ENCODE measurements around the gene GALNT17.

GALNT17 gene

DNA sequence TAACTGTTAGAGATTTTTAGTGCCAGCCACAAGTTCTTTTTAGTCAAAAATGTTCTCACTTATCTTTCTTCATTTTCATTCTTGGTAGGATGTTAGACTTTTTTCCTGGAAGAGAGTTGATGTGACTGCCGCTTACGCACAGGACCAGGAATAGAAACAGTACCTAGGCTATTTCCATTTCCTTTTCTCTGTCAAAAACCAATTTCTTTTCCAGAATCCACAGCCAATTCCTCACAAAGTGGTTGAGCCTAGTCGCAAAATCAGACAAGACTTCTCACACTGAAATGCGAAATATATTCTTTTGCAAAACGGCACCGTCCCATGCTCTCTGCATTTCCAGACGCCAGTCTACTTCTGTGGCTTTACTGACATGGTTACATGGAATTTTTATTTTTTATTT is 394.2 kb downstream of the GALNT17 start:
- H3K36me3 Mint-ChIP-seq (ENCODE audit: low read depth), result no peaks in the 10 kb centered on the region
- H3K4me3 Mint-ChIP-seq, result no peak overlapping the region
- no peaks in the 10 kb centered on the region for H3K4me1 Mint-ChIP-seq
- H3K27me3 Mint-ChIP-seq, result no peaks in the 10 kb centered on the region
- peaks cover 9% of the 10 kb centered on the region for H3K9me3 Mint-ChIP-seq
- no peak for DNase-seq
- H3K27ac Mint-ChIP-seq, result no peak overlapping the region
- no peak for ATAC-seq

- H3K9me3 Mint-ChIP-seq, result peaks cover 2% of the 10 kb centered on the region
- no peaks in the 10 kb centered on the region for H3K27me3 Mint-ChIP-seq
- no peak overlapping the region for H3K27ac Mint-ChIP-seq
- ATAC-seq, result no peak
- H3K4me3 Mint-ChIP-seq, result no peak overlapping the region
- no peak for DNase-seq
- no peaks in the 10 kb centered on the region for H3K4me1 Mint-ChIP-seq
- H3K36me3 Mint-ChIP-seq (ENCODE audit: low read depth), result no peaks in the 10 kb centered on the region
Observed at GRCh38 chr7:71527213-71527612, 395.3 kb downstream of the GALNT17 start.

DNA sequence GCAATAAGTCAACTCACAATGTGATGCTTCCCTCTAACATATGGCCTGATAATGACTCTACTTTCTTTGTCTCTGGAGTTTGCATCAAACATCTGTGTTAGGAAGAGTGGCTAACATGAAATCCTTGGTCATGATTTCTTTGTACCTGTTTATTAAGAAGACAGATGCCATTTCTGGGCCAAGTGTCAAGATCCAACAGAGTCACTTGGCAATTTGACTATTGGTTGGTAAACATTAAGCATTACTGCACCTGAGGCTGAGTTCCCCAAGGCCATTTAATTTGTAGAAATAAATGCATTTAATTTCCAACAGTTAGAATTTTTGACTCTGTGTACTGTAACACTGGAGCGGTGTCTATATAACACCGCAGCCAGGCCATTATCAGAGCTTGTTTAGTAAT is 403.7 kb downstream of the GALNT17 start:
- Mint-ChIP-seq H3K4me1 (no peaks in the 10 kb centered on the region), H3K9me3 (peaks cover 17% of the 10 kb centered on the region), H3K27ac (no peak overlapping the region), H3K36me3 (ENCODE audit: low read depth) (no peaks in the 10 kb centered on the region), H3K4me3 (no peak overlapping the region), H3K27me3 (no peaks in the 10 kb centered on the region)
- no peak for ATAC-seq
- DNase-seq, result no peak

- DNase-seq (no peak), ATAC-seq (no peak)
- Mint-ChIP-seq H3K36me3 (ENCODE audit: low read depth) (no peaks in the 10 kb centered on the region), H3K4me3 (no peak overlapping the region), H3K9me3 (peaks cover 22% of the 10 kb centered on the region), H3K27ac (no peak overlapping the region), H3K4me1 (no peaks in the 10 kb centered on the region), H3K27me3 (no peaks in the 10 kb centered on the region)
Observed at GRCh38 chr7:71538210-71538609, 406.3 kb downstream of the GALNT17 start.

GRCh38 chr7:71539615-71540014 is 407.7 kb downstream of the GALNT17 start:
- no peaks in the 10 kb centered on the region for H3K36me3 Mint-ChIP-seq (ENCODE audit: low read depth)
- no peak overlapping the region for H3K27ac Mint-ChIP-seq
- H3K9me3 Mint-ChIP-seq, result peaks cover 12% of the 10 kb centered on the region
- ATAC-seq (no peak), DNase-seq (no peak)
- no peak overlapping the region for H3K4me3 Mint-ChIP-seq
- H3K4me1 Mint-ChIP-seq, result no peaks in the 10 kb centered on the region
- no peaks in the 10 kb centered on the region for H3K27me3 Mint-ChIP-seq

DNA sequence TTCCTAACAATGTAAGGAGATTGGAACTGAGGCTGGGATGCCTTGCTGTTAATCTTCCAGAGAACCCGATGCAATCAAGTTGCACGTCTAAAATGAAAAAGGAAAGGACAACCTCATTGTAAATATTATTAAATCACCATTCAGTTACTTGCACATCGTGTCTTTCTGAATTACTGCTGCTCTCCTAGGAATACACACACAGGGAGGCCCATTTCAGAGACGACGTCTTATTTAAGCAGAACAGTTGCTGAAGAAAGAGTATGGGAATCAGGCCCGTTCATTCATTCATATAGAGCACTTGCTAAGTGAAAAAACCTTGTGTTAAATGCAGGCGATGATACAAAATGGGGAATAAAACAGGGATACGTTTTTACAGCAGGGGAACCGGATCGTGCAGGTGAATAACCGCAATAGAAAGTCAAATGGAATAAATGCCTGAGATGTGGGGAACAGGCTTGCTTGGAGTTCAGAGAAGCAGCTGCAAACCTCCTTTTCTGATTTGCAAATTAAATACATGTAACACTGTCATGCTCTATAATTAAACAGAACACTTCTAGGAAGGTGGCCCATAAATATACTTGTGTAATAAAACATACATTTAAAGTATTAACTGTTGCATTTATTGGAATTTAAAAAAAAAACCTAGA is 409.9 kb downstream of the GALNT17 start:
- Mint-ChIP-seq H3K27ac (no peak overlapping the region), H3K4me3 (no peak overlapping the region), H3K36me3 (ENCODE audit: low read depth) (no peaks in the 10 kb centered on the region), H3K4me1 (no peaks in the 10 kb centered on the region), H3K9me3 (peaks cover 5% of the 10 kb centered on the region), H3K27me3 (no peaks in the 10 kb centered on the region)
- ATAC-seq (no peak), DNase-seq (no peak)

GRCh38 chr7:71543396-71543795 is 411.5 kb downstream of the GALNT17 start:
- H3K4me1 Mint-ChIP-seq, result no peaks in the 10 kb centered on the region
- H3K4me3 Mint-ChIP-seq, result no peak overlapping the region
- ATAC-seq, result no peak
- H3K9me3 Mint-ChIP-seq, result peaks cover 5% of the 10 kb centered on the region
- no peak overlapping the region for H3K27ac Mint-ChIP-seq
- no peaks in the 10 kb centered on the region for H3K36me3 Mint-ChIP-seq (ENCODE audit: low read depth)
- no peak for DNase-seq
- no peaks in the 10 kb centered on the region for H3K27me3 Mint-ChIP-seq

GRCh38 chr7:71544816-71545215 is 412.9 kb downstream of the GALNT17 start:
- H3K36me3 Mint-ChIP-seq (ENCODE audit: low read depth), result no peaks in the 10 kb centered on the region
- no peaks in the 10 kb centered on the region for H3K27me3 Mint-ChIP-seq
- no peaks in the 10 kb centered on the region for H3K4me1 Mint-ChIP-seq
- ATAC-seq, result no peak
- no peak overlapping the region for H3K4me3 Mint-ChIP-seq
- H3K27ac Mint-ChIP-seq, result no peak overlapping the region
- DNase-seq, result no peak
- H3K9me3 Mint-ChIP-seq, result peaks cover 5% of the 10 kb centered on the region

DNA sequence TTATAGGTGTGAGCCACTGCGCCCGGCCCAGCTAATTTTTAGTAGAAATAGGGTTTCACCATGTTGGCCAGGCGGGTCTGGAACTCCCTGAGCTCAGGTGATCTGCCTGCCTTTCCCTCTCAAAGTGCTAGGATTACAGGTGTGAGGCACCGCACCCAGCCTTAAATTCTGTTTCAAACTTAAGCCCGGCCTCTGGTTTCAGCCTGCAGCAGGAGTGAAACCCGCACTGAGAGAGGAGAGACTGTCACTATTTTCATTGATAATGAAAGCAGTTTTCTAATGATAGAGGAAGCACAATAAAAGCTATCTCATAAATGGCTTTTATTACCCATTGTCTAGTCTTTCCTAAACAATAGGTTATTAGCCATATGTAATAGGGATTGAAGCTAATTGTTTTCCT is 415.5 kb downstream of the GALNT17 start:
- no peaks in the 10 kb centered on the region for H3K27me3 Mint-ChIP-seq
- H3K27ac Mint-ChIP-seq, result no peak overlapping the region
- H3K9me3 Mint-ChIP-seq, result peaks cover 9% of the 10 kb centered on the region
- DNase-seq (no peak), ATAC-seq (no peak)
- no peaks in the 10 kb centered on the region for H3K36me3 Mint-ChIP-seq (ENCODE audit: low read depth)
- H3K4me1 Mint-ChIP-seq, result no peaks in the 10 kb centered on the region
- no peak overlapping the region for H3K4me3 Mint-ChIP-seq

DNA sequence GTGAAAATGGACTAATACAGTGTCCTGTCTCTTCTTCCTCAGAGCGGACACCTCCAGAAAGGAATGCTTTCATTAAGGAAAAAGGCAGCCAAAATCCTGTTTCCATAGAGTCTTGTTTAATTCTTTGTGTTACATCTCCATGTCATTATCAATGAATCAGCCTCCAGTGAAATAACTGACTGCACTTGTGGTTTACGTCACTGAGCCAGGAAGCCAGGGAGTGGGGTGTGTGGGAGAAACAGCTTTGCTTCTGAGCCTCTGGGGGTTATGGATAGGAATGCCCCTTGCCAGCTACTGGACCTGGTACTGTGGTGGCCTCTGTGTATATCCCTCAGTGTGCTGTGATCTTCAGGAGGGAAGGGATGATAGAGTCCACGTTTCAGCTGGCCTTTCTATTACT is 416.8 kb downstream of the GALNT17 start:
- H3K4me1 Mint-ChIP-seq, result no peaks in the 10 kb centered on the region
- H3K36me3 Mint-ChIP-seq (ENCODE audit: low read depth), result no peaks in the 10 kb centered on the region
- H3K27ac Mint-ChIP-seq, result no peak overlapping the region
- no peak overlapping the region for H3K4me3 Mint-ChIP-seq
- peaks cover 14% of the 10 kb centered on the region for H3K9me3 Mint-ChIP-seq
- no peaks in the 10 kb centered on the region for H3K27me3 Mint-ChIP-seq
- DNase-seq (no peak), ATAC-seq (no peak)

GRCh38 chr7:71553306-71553705 is 421.4 kb downstream of the GALNT17 start:
- Mint-ChIP-seq H3K4me3 (no peak overlapping the region), H3K27ac (no peak overlapping the region), H3K4me1 (no peaks in the 10 kb centered on the region), H3K36me3 (ENCODE audit: low read depth) (no peaks in the 10 kb centered on the region), H3K27me3 (no peaks in the 10 kb centered on the region), H3K9me3 (peaks cover 19% of the 10 kb centered on the region)
- DNase-seq (no peak), ATAC-seq (no peak)

- Mint-ChIP-seq H3K4me3 (no peak overlapping the region), H3K4me1 (no peaks in the 10 kb centered on the region), H3K9me3 (peaks cover 23% of the 10 kb centered on the region), H3K27ac (no peak overlapping the region), H3K27me3 (no peaks in the 10 kb centered on the region), H3K36me3 (ENCODE audit: low read depth) (no peaks in the 10 kb centered on the region)
- no peak for ATAC-seq
- no peak for DNase-seq
Observed at GRCh38 chr7:71555758-71556157, 423.8 kb downstream of the GALNT17 start.

GRCh38 chr7:71558806-71559613 is 427.1 kb downstream of the GALNT17 start:
- Mint-ChIP-seq H3K27ac (no peak overlapping the region), H3K9me3 (peaks cover 8% of the 10 kb centered on the region), H3K36me3 (ENCODE audit: low read depth) (no peaks in the 10 kb centered on the region), H3K27me3 (no peaks in the 10 kb centered on the region), H3K4me3 (no peak overlapping the region), H3K4me1 (no peaks in the 10 kb centered on the region)
- ATAC-seq (no peak), DNase-seq (no peak)

DNA sequence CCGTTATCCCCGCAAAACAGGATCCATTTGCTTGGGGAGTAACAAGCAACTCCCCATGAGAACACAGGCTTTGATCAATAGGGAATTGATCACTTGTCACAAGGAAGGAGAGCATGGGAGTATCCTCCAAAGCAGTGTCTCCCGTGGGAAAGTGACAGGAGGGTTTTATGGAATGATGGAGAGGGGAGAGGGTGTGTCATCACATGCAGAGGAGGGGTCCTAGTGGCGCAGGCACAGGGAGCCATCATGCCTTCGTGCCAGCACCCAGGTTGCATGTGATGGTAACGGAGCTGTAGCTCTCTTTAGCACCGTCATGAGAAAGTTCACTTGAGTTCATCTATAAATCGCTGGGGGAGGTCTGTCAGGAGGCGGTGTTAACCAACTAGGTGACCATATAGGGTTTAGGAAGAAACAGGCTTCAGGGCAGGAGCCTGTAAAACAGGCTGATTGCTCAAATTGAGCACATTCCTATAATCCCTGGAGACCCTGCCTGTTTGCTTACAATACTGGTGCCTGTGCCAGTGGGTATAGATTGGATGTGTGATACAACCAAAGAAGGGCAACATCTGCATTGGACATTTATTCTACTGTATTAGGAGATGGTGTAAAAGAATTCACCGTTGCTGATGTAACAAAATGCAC is 428.5 kb downstream of the GALNT17 start:
- ATAC-seq (no peak), DNase-seq (no peak)
- no peaks in the 10 kb centered on the region for H3K4me1 Mint-ChIP-seq
- no peak overlapping the region for H3K4me3 Mint-ChIP-seq
- no peaks in the 10 kb centered on the region for H3K36me3 Mint-ChIP-seq (ENCODE audit: low read depth)
- H3K27ac Mint-ChIP-seq, result no peak overlapping the region
- H3K9me3 Mint-ChIP-seq, result peaks cover 6% of the 10 kb centered on the region
- no peaks in the 10 kb centered on the region for H3K27me3 Mint-ChIP-seq

DNA sequence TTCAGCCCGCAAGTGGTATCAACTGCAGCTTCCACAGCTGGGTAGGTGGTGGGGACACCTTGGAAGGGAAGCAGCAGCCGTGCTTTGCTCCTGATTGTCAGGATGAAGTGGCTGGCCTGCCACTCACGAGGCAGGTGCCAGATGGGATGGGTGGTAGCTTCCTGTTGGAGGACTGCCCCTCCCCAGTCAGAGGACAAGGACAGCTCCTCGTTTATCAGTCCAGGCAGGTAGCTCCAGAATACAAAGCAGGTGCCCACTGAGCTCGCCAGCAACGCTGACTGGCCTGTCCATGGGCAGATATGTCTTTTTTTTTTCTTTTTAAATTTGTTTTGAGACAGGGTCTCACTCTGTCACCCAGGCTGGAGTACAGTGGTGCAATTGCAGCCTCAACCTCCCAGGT is 431.3 kb downstream of the GALNT17 start:
- no peak for DNase-seq
- ATAC-seq, result no peak
- peaks cover 6% of the 10 kb centered on the region for H3K9me3 Mint-ChIP-seq
- no peaks in the 10 kb centered on the region for H3K27me3 Mint-ChIP-seq
- no peaks in the 10 kb centered on the region for H3K4me1 Mint-ChIP-seq
- H3K36me3 Mint-ChIP-seq (ENCODE audit: low read depth), result no peaks in the 10 kb centered on the region
- H3K4me3 Mint-ChIP-seq, result no peak overlapping the region
- H3K27ac Mint-ChIP-seq, result no peak overlapping the region

Data from activated naive CD8-positive, alpha-beta T cell treated with anti-CD3 and anti-CD28 coated beads, Interleukin-2, amount 50 U/mL, for 24 hours (primary cell).